IPS DF 6.9 (cell line): Measurements from ENCODE around the gene DNM3.
"Not testable (repeated sequence)": the region's sequence is repeated elsewhere in the genome, so short reads cannot be mapped to it uniquely, and the experiment has no call there.

ENCODE experiments used
- DNase-seq: peaks from one replicate; pipeline ENCODE4 v3.0.0-alpha.2; 2013; ENCODE audit warnings: low read depth, low spot score
- H3K27ac ChIP-seq: one replicate; pipeline ENCODE4 v1.5.1; 2013; ENCODE audit warnings: low read length, control low read depth
- H3K27me3 ChIP-seq: 2 replicates; pipeline ENCODE4 v1.6.1; 2013; ENCODE audit warnings: mild to moderate bottlenecking, low read length; ENCODE audit not compliant: control insufficient read depth, insufficient read depth
- H3K36me3 ChIP-seq: 2 replicates; pipeline ENCODE4 v1.6.1; 2013; ENCODE audit warnings: low read length; ENCODE audit not compliant: control insufficient read depth, insufficient read depth
- H3K4me1 ChIP-seq: 2 replicates; pipeline ENCODE4 v1.6.1; 2013; ENCODE audit warnings: low read length; ENCODE audit not compliant: control insufficient read depth, insufficient read depth
- H3K4me3 ChIP-seq: 2 replicates; pipeline ENCODE4 v1.5.1; 2013; ENCODE audit warnings: mild to moderate bottlenecking, low read length
- H3K9me3 ChIP-seq: 2 replicates; pipeline ENCODE4 v1.6.1; 2013; ENCODE audit warnings: low read length, inconsistent platforms; ENCODE audit not compliant: control insufficient read depth, insufficient read depth
- WGBS: extraction: QIAGEN DNeasy Blood & Tissue Kit; methylation state at CpG from one replicate; pipeline ENCODE4 v1.1.7; 2013; ENCODE audit warnings: mixed read lengths, missing lambda C conversion rate; ENCODE audit not compliant: insufficient read length, insufficient coverage; 5-methylcytosine and 5-hydroxymethylcytosine counted together

Gene DNM3

DNA sequence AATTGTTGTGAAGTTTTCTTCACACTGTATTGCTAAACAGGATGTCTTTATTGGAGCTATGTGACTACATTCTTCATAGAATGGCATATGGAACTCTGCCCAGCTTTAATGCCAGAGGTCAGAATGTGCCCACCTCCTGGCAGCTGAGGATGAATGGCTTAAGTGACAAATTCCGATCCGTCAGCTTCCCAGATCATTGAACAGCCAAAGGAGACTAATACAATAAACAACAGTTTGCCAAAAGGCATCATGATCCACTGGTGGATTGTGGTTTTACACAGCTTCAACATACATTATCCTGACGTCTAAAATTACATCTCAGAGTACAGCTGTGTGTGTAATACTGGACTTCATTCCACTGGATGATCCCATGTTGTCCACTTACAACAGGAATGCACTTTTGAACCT is 510.5 kb downstream of the DNM3 start:
- H3K27ac ChIP-seq = no peak overlapping the region
- WGBS = no CpG with 5 or more reads among the region's 3 CpGs
- H3K4me1 ChIP-seq = no peaks in the 10 kb centered on the region
- no peak for DNase-seq
- H3K4me3 ChIP-seq = no peak overlapping the region
- H3K9me3 ChIP-seq = no peaks in the 10 kb centered on the region; the same call in 1 of the 2 replicates
- no peaks in the 10 kb centered on the region for H3K27me3 ChIP-seq
- no peaks in the 10 kb centered on the region for H3K36me3 ChIP-seq

GRCh38 chr1:172352435-172352834 is 511.1 kb downstream of the DNM3 start:
- no CpG with 5 or more reads among the region's 1 CpG for WGBS
- Histone ChIP-seq H3K27me3 (no peaks in the 10 kb centered on the region), H3K36me3 (no peaks in the 10 kb centered on the region), H3K9me3 (no peaks in the 10 kb centered on the region), H3K4me3 (no peak overlapping the region), H3K4me1 (no peaks in the 10 kb centered on the region), H3K27ac (no peak overlapping the region)
- no peak for DNase-seq

GRCh38 chr1:172354291-172355274 is 513.3 kb downstream of the DNM3 start:
- DNase-seq = no peak
- Histone ChIP-seq H3K27ac (no peak overlapping the region), H3K4me3 (no peak overlapping the region), H3K9me3 (no peaks in the 10 kb centered on the region), H3K36me3 (no peaks in the 10 kb centered on the region), H3K27me3 (no peaks in the 10 kb centered on the region), H3K4me1 (peaks cover 3% of the 10 kb centered on the region; the same call in 1 of the 2 replicates)
- WGBS = no CpG with 5 or more reads among the region's 5 CpGs

GRCh38 chr1:172356620-172357019 is 515.3 kb downstream of the DNM3 start:
- H3K27ac ChIP-seq = no peak overlapping the region
- peaks cover 3% of the 10 kb centered on the region; the same call in 1 of the 2 replicates for H3K4me1 ChIP-seq
- no peaks in the 10 kb centered on the region for H3K9me3 ChIP-seq
- DNase-seq = no peak
- no peaks in the 10 kb centered on the region for H3K27me3 ChIP-seq
- no peak overlapping the region for H3K4me3 ChIP-seq
- no peaks in the 10 kb centered on the region for H3K36me3 ChIP-seq

GRCh38 chr1:172357753-172358385 is 516.6 kb downstream of the DNM3 start:
- peaks cover 3% of the 10 kb centered on the region; the same call in 1 of the 2 replicates for H3K4me1 ChIP-seq
- WGBS = 100% methylated on average over 2 of the region's 5 CpGs

GRCh38 chr1:172359491-172359999 is 518.2 kb downstream of the DNM3 start:
- no peaks in the 10 kb centered on the region; the same call in 1 of the 2 replicates for H3K27me3 ChIP-seq
- no peaks in the 10 kb centered on the region for H3K9me3 ChIP-seq
- H3K4me3 ChIP-seq = no peak overlapping the region
- DNase-seq = no peak
- peaks cover 3% of the 10 kb centered on the region; the same call in 1 of the 2 replicates for H3K4me1 ChIP-seq
- no peak overlapping the region for H3K27ac ChIP-seq
- no CpG with 5 or more reads among the region's 3 CpGs for WGBS
- no peaks in the 10 kb centered on the region for H3K36me3 ChIP-seq

More at GRCh38 chr1:172357753-172358385, 516.6 kb downstream of the DNM3 start:
- Histone ChIP-seq H3K9me3 (no peaks in the 10 kb centered on the region), H3K36me3 (no peaks in the 10 kb centered on the region), H3K4me3 (no peak overlapping the region), H3K27me3 (no peaks in the 10 kb centered on the region), H3K27ac (no peak overlapping the region)
- DNase-seq = no peak

DNA sequence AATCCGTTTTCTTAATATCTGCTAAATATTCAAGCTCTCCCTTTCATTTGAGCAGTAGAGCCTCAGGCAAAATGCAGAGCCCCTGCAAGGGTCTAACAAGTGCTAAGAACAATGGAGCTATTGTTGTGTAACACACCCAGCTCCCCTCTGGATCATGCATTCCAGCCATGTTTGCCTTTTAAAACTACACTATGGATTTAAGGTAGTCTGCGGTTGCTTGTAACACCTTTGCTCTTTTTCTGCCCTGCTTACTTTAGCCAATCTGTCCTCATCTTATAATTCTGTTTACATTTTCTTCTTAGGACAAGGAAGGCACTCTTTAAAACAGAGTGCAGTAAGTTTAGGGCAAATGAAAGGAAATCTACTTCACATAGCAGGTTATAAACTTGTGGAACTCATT is 519.2 kb downstream of the DNM3 start:
- peak; percentile 52 for DNase-seq
- peaks cover 3% of the 10 kb centered on the region; the same call in 1 of the 2 replicates for H3K4me1 ChIP-seq
- no peaks in the 10 kb centered on the region for H3K36me3 ChIP-seq
- H3K27me3 ChIP-seq = no peaks in the 10 kb centered on the region; the same call in 1 of the 2 replicates
- H3K27ac ChIP-seq = no peak overlapping the region
- H3K4me3 ChIP-seq = no peak overlapping the region
- WGBS = no CpG with 5 or more reads among the region's 2 CpGs
- H3K9me3 ChIP-seq = no peaks in the 10 kb centered on the region

DNA sequence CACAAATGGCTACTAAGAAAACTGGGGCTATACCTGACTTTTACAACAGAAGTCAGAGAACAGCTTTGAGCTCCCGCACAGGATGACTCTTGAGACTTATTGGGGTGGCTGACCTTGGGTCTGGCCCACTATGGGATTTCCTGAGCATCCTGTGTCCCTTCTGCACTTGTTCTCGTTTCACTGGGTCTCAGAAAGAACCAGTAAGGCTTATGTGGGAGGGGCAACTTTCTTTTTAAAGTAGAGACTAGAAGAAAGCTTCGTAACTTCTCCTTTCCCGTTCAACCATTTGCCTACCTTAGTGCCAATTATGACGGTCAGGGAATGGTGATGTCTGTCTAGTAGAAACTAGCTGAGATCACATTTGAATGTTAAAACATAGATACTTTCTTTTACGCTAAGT is 519.7 kb downstream of the DNM3 start:
- no peak overlapping the region for H3K4me3 ChIP-seq
- no peak overlapping the region for H3K27ac ChIP-seq
- WGBS = no CpG with 5 or more reads among the region's 6 CpGs

DNA sequence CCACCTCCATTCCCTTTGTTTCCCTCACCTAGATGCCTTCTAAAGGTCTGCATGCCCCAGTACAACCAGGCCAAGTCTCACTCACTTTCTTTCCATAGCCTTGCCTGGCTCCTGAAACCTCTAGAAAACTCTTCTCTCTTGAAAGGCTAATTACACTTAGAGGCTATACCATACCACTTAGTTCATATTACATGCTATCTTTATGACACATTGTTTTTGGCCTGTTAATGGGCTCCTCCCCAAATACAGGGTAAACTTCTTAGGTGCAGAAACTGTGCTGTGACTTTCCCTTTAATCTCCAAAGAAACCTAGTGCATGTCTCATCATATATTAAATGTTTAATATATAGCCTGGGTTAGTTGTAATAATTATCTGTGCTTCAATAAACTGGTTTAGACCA is 522.6 kb downstream of the DNM3 start:
- no peak for DNase-seq
- H3K36me3 ChIP-seq = no peaks in the 10 kb centered on the region
- no peaks in the 10 kb centered on the region for H3K9me3 ChIP-seq
- H3K4me3 ChIP-seq = no peak overlapping the region
- H3K27ac ChIP-seq = no peak overlapping the region
- H3K4me1 ChIP-seq = peaks cover 1% of the 10 kb centered on the region; the same call in 1 of the 2 replicates
- no peaks in the 10 kb centered on the region; the same call in 1 of the 2 replicates for H3K27me3 ChIP-seq

More for the DNA sequence above, 519.7 kb downstream of the DNM3 start:
- DNase-seq = no peak
- Histone ChIP-seq H3K27me3 (no peaks in the 10 kb centered on the region; the same call in 1 of the 2 replicates), H3K36me3 (no peaks in the 10 kb centered on the region), H3K9me3 (no peaks in the 10 kb centered on the region), H3K4me1 (peaks cover 3% of the 10 kb centered on the region; the same call in 1 of the 2 replicates)

DNA sequence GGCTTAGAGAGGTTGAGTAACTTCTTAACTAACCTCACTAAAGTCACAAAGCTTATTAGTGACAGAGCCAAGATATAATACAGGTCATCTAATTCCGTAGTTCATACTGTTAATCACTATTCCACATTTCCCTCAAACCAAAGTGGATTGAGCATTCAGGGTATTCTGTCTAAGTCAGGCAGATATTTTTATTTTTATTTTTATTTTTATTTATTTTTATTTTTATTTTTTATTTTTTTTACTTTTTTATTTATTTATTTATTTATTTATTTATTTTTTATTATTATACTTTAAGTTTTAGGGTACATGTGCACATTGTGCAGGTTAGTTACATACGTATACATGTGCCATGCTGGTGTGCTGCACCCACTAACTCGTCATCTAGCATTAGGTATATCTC is 530.3 kb downstream of the DNM3 start:
- not testable (repeated sequence) for H3K27ac ChIP-seq, H3K27me3 ChIP-seq, H3K36me3 ChIP-seq, H3K4me3 ChIP-seq, H3K9me3 ChIP-seq, DNase-seq, H3K4me1 ChIP-seq
- no CpG with 5 or more reads among the region's 3 CpGs for WGBS
